Measurements from ENCODE around the gene SYT9. TPM values are rescaled to one million over a fixed set of nuclear protein-coding genes. Genes with fewer than 3 reads are reported as not detected.

The SYT9 gene
- total RNA-seq, 3 donors from 2014 or later (not counting 1 experiment from before 2014, with no cell fraction given), result not detected

DNA sequence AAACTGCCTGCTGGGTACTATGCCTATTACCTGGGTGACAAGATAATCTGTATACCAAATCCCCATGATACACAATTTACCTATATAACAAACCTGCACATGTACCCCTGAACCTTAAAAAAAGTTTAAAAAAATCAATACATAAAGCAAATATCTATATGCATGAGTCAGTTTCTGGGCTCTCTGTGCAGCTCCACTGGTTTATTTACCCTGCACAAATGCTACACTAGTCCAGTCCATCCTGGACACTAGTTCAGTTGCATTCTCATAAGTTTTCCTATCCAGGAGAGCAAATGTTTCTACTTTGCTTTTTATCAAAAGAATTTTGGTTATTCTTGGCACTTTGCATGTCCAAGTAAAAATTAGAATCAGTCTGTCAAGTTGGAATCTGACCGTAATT is 133.8 kb downstream of the SYT9 start:
- WGBS (ENCODE audit: insufficient coverage), result no CpG with 5 or more reads among the region's 1 CpG
- H3K27ac Mint-ChIP-seq, result no peak overlapping the region

GRCh38 chr11:7413961-7414915 is 162.5 kb downstream of the SYT9 start:
- H3K4me3 ChIP-seq (ENCODE audit: low read length), result no peak overlapping the region
- H3K9me3 Mint-ChIP-seq, result peaks cover 0 to 2% of the 10 kb centered on the region in 2 donors
- H3K27ac ChIP-seq (ENCODE audit: low read length), result no peak overlapping the region
- H3K36me3 Mint-ChIP-seq, result no peaks in the 10 kb centered on the region
- peaks cover 0 to 5% of the 10 kb centered on the region in 2 donors for H3K4me1 Mint-ChIP-seq
- intact Hi-C loops (cut with micrococcal nuclease), result no loop called here
- H3K27me3 ChIP-seq (ENCODE audit: control insufficient read depth, insufficient read depth, low read length), result no peaks in the 10 kb centered on the region
- TF ChIP-seq, protein P1, sequence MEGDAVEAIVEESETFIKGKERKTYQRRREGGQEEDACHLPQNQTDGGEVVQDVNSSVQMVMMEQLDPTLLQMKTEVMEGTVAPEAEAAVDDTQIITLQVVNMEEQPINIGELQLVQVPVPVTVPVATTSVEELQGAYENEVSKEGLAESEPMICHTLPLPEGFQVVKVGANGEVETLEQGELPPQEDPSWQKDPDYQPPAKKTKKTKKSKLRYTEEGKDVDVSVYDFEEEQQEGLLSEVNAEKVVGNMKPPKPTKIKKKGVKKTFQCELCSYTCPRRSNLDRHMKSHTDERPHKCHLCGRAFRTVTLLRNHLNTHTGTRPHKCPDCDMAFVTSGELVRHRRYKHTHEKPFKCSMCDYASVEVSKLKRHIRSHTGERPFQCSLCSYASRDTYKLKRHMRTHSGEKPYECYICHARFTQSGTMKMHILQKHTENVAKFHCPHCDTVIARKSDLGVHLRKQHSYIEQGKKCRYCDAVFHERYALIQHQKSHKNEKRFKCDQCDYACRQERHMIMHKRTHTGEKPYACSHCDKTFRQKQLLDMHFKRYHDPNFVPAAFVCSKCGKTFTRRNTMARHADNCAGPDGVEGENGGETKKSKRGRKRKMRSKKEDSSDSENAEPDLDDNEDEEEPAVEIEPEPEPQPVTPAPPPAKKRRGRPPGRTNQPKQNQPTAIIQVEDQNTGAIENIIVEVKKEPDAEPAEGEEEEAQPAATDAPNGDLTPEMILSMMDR (IDR thresholded peaks at IDR 0.05), result no peak
- no peak overlapping the region for H3K4me3 Mint-ChIP-seq
- H3K9me3 ChIP-seq (ENCODE audit: control insufficient read depth, insufficient read depth, low read length), result no peaks in the 10 kb centered on the region
- H3K4me1 ChIP-seq (ENCODE audit: control insufficient read depth, insufficient read depth, low read length), result no peaks in the 10 kb centered on the region
- peaks cover 23 to 38% of the 10 kb centered on the region in 2 donors for H3K27me3 Mint-ChIP-seq (ENCODE audit: low read depth in 2 of 2)
- H3K27ac Mint-ChIP-seq, result no peak overlapping the region
- no peaks in the 10 kb centered on the region for H3K36me3 ChIP-seq (ENCODE audit: control insufficient read depth, insufficient read depth, low read length)
- no peak for ATAC-seq
- 53% methylated on average over 7 of the region's 8 CpGs for WGBS (ENCODE audit: insufficient coverage)
- no peak for DNase-seq

More for the DNA sequence above, 133.8 kb downstream of the SYT9 start:
- no peaks in the 10 kb centered on the region for H3K4me1 ChIP-seq (ENCODE audit: control insufficient read depth, insufficient read depth, low read length)
- no peaks in the 10 kb centered on the region for H3K27me3 ChIP-seq (ENCODE audit: control insufficient read depth, insufficient read depth, low read length)
- Mint-ChIP-seq H3K4me1 (no peaks in the 10 kb centered on the region), H3K9me3 (no peaks in the 10 kb centered on the region), H3K4me3 (no peak overlapping the region), H3K27me3 (ENCODE audit: low read depth in 2 of 2) (peaks cover 0 to 8% of the 10 kb centered on the region in 2 donors), H3K36me3 (no peaks in the 10 kb centered on the region)
- TF ChIP-seq, protein P1 (IDR thresholded peaks at IDR 0.05), result no peak
- H3K4me3 ChIP-seq (ENCODE audit: low read length), result no peak overlapping the region
- no peak overlapping the region for H3K27ac ChIP-seq (ENCODE audit: low read length)
- H3K36me3 ChIP-seq (ENCODE audit: control insufficient read depth, insufficient read depth, low read length), result no peaks in the 10 kb centered on the region
- DNase-seq, result no peak
- no peaks in the 10 kb centered on the region for H3K9me3 ChIP-seq (ENCODE audit: control insufficient read depth, insufficient read depth, low read length)
- intact Hi-C loops (cut with micrococcal nuclease), result no loop called here
- no peak for ATAC-seq

DNA sequence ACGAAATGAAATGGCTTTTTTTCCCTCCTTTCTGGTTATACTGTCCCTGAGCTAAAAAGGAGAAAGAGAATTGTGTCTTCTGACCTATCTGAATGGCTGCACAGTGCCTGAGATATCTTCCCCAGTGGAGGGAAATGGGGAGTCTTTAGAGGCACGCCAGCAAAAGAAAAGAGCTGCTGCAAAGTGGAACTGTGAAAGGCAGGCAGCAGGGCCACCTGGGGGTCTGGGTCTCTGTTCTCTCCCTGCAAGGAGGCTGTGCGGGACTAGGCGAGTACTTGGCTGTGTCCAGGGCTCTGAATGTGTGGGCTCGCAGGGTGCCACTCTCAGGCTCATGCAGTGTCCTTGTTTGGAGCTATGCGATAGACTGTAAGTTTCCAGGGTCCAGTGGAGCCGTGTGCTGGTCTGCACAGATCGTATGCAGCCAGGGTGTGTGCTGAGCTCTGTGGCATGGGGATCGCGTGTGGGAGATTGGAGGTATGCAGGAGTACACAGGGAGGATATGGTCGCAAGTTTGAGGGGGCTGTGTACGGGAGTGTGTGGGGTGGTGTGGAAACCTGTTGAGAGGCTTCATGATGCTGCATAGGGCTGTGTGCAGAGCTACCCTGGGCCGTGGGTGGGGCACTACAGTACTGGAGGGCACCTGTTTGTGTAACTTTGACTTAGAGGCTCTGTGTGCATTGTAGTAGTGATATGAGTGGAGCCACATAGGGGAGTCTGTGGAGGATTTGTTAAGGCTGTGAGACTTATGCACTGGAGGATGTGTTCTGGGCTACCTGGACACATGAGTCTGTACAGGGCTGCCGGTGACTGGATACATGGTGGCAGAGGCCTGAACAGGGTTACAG is 163.5 kb downstream of the SYT9 start:
- Mint-ChIP-seq H3K27ac (no peak overlapping the region), H3K4me1 (peaks cover 0 to 5% of the 10 kb centered on the region in 2 donors), H3K27me3 (ENCODE audit: low read depth in 2 of 2) (peaks cover 17 to 28% of the 10 kb centered on the region in 2 donors), H3K4me3 (no peak overlapping the region), H3K9me3 (no peaks in the 10 kb centered on the region), H3K36me3 (no peaks in the 10 kb centered on the region)
- H3K4me3 ChIP-seq (ENCODE audit: low read length), result no peak overlapping the region
- TF ChIP-seq, protein P1 (IDR thresholded peaks at IDR 0.05), result no peak
- no peak for ATAC-seq
- H3K27me3 ChIP-seq (ENCODE audit: control insufficient read depth, insufficient read depth, low read length), result no peaks in the 10 kb centered on the region
- intact Hi-C loops (cut with micrococcal nuclease), result no loop called here
- H3K36me3 ChIP-seq (ENCODE audit: control insufficient read depth, insufficient read depth, low read length), result no peaks in the 10 kb centered on the region
- H3K9me3 ChIP-seq (ENCODE audit: control insufficient read depth, insufficient read depth, low read length), result no peaks in the 10 kb centered on the region
- no peak overlapping the region for H3K27ac ChIP-seq (ENCODE audit: low read length)
- 88% methylated on average over 14 of the region's 14 CpGs for WGBS (ENCODE audit: insufficient coverage)
- DNase-seq, result no peak
- H3K4me1 ChIP-seq (ENCODE audit: control insufficient read depth, insufficient read depth, low read length), result no peaks in the 10 kb centered on the region
